Activated CD4-positive, alpha-beta T cell treated with anti-CD3 and anti-CD28 coated beads, Interleukin-2, Interleukin-4, amounts not matched to agents 100 ng/mL and 50 ng/mL, durations not matched to agents 16 hours and 8 hours (primary cell): ENCODE measurements around the gene PRKCE.
"Not testable (repeated sequence)": the region's sequence is repeated elsewhere in the genome, so short reads cannot be mapped to it uniquely, and the experiment has no call there.

Experiments used
- DNase-seq: peaks from one replicate; pipeline ENCODE4 v3.0.0-alpha.2; 2020; ENCODE audit warnings: low spot score

The PRKCE gene

GRCh38 chr2:45889620-45890370 is 238.3 kb downstream of the PRKCE start:
- DNase-seq: no peak

DNA sequence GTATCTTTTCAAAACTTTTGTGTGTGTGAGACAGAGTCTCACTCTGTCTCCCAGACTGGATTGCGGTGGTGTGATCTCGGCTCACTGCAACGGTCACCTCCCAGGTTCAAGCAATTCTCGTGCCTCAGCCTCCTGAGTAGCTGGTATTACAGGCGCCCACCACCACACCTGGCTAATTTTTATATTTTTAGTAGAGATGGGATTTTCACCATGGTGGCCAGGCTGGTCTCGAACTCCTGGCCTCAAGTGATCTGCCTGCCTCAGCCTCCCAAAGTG is 238.8 kb downstream of the PRKCE start:
- DNase-seq: not testable (repeated sequence)

DNA sequence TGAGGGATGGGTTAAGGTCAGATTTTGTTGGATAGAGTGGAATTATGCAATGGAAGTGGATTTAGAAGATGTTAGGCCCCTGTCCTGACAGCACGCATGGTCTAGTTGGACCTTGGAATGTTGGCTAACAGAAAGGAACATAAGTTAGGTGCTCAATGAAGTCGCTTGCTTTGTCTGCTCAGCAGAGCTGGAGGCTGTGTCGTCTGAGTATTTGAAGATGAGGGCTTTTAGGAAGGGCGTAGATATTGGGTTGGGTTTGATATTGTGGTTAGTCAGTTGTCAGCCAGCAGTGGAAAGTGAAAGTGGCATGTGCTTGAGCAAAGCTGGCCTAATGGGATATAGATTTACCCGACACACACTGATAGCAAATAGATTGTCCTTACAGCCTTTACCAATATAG is 239.3 kb downstream of the PRKCE start:
- no peak for DNase-seq

GRCh38 chr2:45891719-45892424 is 240.4 kb downstream of the PRKCE start:
- no peak for DNase-seq

GRCh38 chr2:45892425-45892745 is 240.9 kb downstream of the PRKCE start:
- no peak for DNase-seq

GRCh38 chr2:45892757-45893156 is 241.3 kb downstream of the PRKCE start:
- DNase-seq: no peak

- DNase-seq: no peak
These were observed 242.7 kb downstream of the PRKCE start for GRCh38 chr2:45894211-45894610.

GRCh38 chr2:45895241-45895861 is 243.9 kb downstream of the PRKCE start:
- DNase-seq: no peak

GRCh38 chr2:45896311-45896710 is 244.8 kb downstream of the PRKCE start:
- DNase-seq: no peak

GRCh38 chr2:45897842-45898241 is 246.4 kb downstream of the PRKCE start:
- peak; percentile 43 for DNase-seq

GRCh38 chr2:45898819-45899218 is 247.3 kb downstream of the PRKCE start:
- no peak for DNase-seq

GRCh38 chr2:45899926-45900325 is 248.5 kb downstream of the PRKCE start:
- no peak for DNase-seq

- DNase-seq: no peak
These were observed 250.1 kb downstream of the PRKCE start for GRCh38 chr2:45901468-45902032.

- no peak for DNase-seq
These were observed 250.9 kb downstream of the PRKCE start for GRCh38 chr2:45902380-45902779.

- no peak for DNase-seq
These were observed 251.4 kb downstream of the PRKCE start for GRCh38 chr2:45902781-45903375.

- peak; percentile 72 for DNase-seq
These were observed 252.9 kb downstream of the PRKCE start for GRCh38 chr2:45904267-45904945.

DNA sequence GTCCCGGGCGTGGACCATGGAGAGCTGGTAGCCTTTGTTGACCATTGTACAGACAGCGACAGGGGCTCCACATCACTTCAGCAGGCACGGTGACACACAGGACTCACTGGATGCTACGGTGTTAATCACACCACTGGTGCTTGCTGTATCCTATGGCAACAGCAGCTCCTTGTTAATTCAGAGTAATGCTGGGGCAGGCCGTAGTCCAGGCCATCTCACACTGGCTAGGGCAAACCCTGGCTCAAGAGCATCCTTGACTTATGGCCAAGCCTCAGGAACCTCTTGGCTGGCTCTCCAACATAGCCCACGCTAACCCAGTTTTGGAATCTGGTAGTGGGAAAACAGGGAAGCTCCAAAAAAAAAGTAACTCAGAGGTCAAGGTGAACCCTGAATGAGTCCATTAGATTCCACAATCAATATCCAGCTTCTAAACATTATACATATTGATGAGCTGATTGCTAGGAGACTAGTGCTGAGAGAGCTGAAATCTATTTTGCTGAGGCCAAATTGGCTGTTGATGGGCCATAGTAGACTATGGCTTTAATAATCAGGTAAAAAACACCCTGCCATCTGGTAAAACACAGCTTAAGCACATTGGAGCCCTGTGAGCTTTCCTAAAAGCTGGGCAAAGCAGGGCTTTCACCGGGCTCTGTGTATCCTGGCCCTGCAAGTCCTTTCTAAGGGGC is 253.6 kb downstream of the PRKCE start:
- no peak for DNase-seq

DNA sequence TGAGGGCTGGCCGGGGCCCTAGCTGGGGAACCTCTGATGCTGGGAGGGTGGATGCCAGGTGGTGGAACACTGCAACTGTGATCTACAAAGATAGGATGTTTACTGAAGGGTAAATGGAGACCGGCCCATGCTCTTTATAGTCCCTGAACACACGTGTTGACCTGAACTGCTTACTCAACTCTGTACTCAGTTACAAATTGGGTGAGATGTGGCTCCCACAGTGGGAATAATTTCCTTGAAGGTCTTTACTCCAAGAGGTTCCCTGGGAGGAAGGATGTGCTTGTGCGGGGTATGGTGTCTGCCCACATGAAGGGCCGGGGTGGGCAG is 254.1 kb downstream of the PRKCE start:
- no peak for DNase-seq

GRCh38 chr2:45907592-45907991 is 256.1 kb downstream of the PRKCE start:
- no peak for DNase-seq

GRCh38 chr2:45908316-45909170 is 257.1 kb downstream of the PRKCE start:
- no peak for DNase-seq

DNA sequence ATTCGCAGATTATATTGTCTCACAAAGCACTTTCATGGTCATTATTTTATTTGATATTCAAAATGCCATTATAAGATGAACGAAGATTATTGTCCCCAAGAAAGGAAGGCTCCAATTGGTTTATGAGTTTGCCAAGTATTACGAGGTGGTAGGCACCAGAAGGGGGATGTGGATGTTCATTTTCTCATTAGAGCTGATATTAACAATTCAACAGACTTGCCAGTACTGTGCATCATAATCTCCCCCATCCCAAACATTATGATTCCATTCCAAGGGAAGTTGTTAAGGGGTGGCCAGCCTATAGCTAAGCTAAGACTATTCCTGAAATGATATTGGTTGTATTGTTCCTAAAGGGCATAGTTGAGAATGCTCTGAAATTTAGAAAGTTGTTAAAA is 257.7 kb downstream of the PRKCE start:
- no peak for DNase-seq
